Stimulated activated naive CD4-positive, alpha-beta T cell treated with Interleukin-2 at 50 U/mL for 16 hours (primary cell): ENCODE data around the gene PCCA.
"Not testable (repeated sequence)": the region's sequence is repeated elsewhere in the genome, so short reads cannot be mapped to it uniquely, and the experiment has no call there.

Source experiments
- DNase-seq: peaks from one replicate; lab custom pipeline; 2025; lab: John Stamatoyannopoulos, UW

The PCCA gene

GRCh38 chr13:100546713-100547405 is 458.0 kb downstream of the PCCA start:
- no peak for DNase-seq

GRCh38 chr13:100547791-100548201 is 458.9 kb downstream of the PCCA start:
- no peak for DNase-seq

- DNase-seq: no peak
Measured at GRCh38 chr13:100549316-100549715, 460.4 kb downstream of the PCCA start.

GRCh38 chr13:100552755-100553154 is 463.9 kb downstream of the PCCA start:
- DNase-seq: no peak

- DNase-seq: no peak
Measured at GRCh38 chr13:100559886-100560285, 471.0 kb downstream of the PCCA start.

GRCh38 chr13:100560498-100561157 is 471.7 kb downstream of the PCCA start:
- DNase-seq: no peak

- DNase-seq: no peak
Measured at GRCh38 chr13:100561158-100561499, 472.2 kb downstream of the PCCA start.

GRCh38 chr13:100561599-100562204 is 472.8 kb downstream of the PCCA start:
- DNase-seq: no peak

- DNase-seq: no peak
Measured at GRCh38 chr13:100563779-100564178, 474.9 kb downstream of the PCCA start.

- DNase-seq: no peak
Measured at GRCh38 chr13:100564444-100565223, 475.7 kb downstream of the PCCA start.

- DNase-seq: no peak
Measured at GRCh38 chr13:100565286-100565685, 476.4 kb downstream of the PCCA start.

- DNase-seq: no peak
Measured at GRCh38 chr13:100566543-100566942, 477.6 kb downstream of the PCCA start.

- peak; percentile 62 for DNase-seq
Measured at GRCh38 chr13:100573121-100573520, 484.2 kb downstream of the PCCA start.

- not testable (repeated sequence) for DNase-seq
Measured at GRCh38 chr13:100577239-100577638, 488.3 kb downstream of the PCCA start.
